DND-41 (cell line): Measurements from ENCODE around the gene NRG2.

ENCODE experiments used
- ATAC-seq: fragments of 200-7000 bp; cut with Tn5 transposase; 3 replicates; pipeline ENCODE4 v1.9.1; 2021; ENCODE audit warnings: low read depth; ENCODE audit not compliant: insufficient read depth
- DNase-seq: peaks from one replicate; pipeline ENCODE4 v3.0.0-alpha.2; 2020
- H2AFZ ChIP-seq: 2 replicates; pipeline ENCODE4 v1.6.0; 2012; ENCODE audit warnings: low read depth, low read length
- H3K27ac ChIP-seq: 2 replicates; pipeline ENCODE4 v1.5.1; 2012; ENCODE audit warnings: low read length, inconsistent platforms
- H3K27me3 ChIP-seq: fragments of 200-600 bp; sonication (generic); 2 replicates; pipeline ENCODE4 v1.6.0; 2012; ENCODE audit warnings: low read length, mild to moderate bottlenecking, inconsistent platforms; ENCODE audit not compliant: insufficient read depth, poor library complexity
- H3K36me3 ChIP-seq: 2 replicates; pipeline ENCODE4 v1.5.1; 2012; ENCODE audit warnings: low read length, inconsistent platforms; ENCODE audit not compliant: insufficient read depth
- H3K4me1 ChIP-seq: 2 replicates; pipeline ENCODE4 v1.5.1; 2012; ENCODE audit warnings: mild to moderate bottlenecking, low read length; ENCODE audit not compliant: insufficient read depth
- H3K4me2 ChIP-seq: 2 replicates; pipeline ENCODE4 v1.6.0; 2012; ENCODE audit warnings: mild to moderate bottlenecking, moderate library complexity, low read length, inconsistent platforms; ENCODE audit not compliant: insufficient read depth
- H3K4me3 ChIP-seq, 2 experiments: fragments of 200-600 bp in 1 of 2; shearing (Covaris generic) in 1 of 2; 2 replicates each; pipeline ENCODE4 v1.5.1; 2012 to 2016; ENCODE audit warnings: inconsistent platforms in 2 of 2, low read length in 2 of 2, mild to moderate bottlenecking in 2 of 2, low read depth in 1 of 2, moderate library complexity in 1 of 2
- H3K79me2 ChIP-seq: 2 replicates; pipeline ENCODE4 v1.6.0; 2012; ENCODE audit warnings: low read length, inconsistent platforms; ENCODE audit not compliant: insufficient read depth
- H3K9ac ChIP-seq: 2 replicates; pipeline ENCODE4 v1.6.0; 2012; ENCODE audit warnings: low read depth, mild to moderate bottlenecking, inconsistent platforms, low read length, moderate library complexity
- H3K9me3 ChIP-seq: 2 replicates; pipeline ENCODE4 v1.5.1; 2012; ENCODE audit warnings: low read length, moderate library complexity, mild to moderate bottlenecking, inconsistent platforms; ENCODE audit not compliant: insufficient read depth, severe bottlenecking
- H4K20me1 ChIP-seq: 2 replicates; pipeline ENCODE4 v1.6.0; 2012; ENCODE audit warnings: low read length; ENCODE audit not compliant: insufficient read depth
- EZH2 ChIP-seq: IDR thresholded peaks from 3 replicates; pipeline ENCODE4 v1.6.1; 2012; ENCODE audit warnings: borderline replicate concordance, low read depth, mild to moderate bottlenecking, moderate library complexity, low read length, inconsistent platforms; ENCODE audit not compliant: severe bottlenecking
- TF ChIP-seq, protein P1 (sequence below): IDR thresholded peaks from 2 replicates; pipeline ENCODE4 v1.5.1; 2012; ENCODE audit warnings: borderline replicate concordance, low read length, moderate library complexity, mild to moderate bottlenecking; ENCODE audit not compliant: poor library complexity, severe bottlenecking; ENCODE audit errors: extremely low read depth

NRG2 gene

DNA sequence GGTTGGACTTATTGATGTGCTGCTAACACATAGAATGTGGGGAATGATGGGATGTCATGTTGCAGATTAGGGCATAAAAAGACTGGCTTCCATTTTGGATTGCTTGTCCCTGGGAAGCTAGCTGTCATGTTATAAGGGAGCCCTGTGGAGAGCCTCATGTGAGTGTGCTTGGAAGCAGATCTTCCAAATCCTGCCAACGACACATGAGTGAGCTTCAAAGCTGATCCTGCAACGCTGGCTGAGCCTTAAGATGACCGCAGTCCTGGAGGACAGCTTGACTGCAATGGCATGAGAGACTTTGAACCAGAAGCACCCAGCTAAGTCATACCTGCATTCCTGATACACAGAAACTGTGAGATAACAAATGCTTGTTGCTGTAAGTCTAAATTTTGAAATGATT, 63.6 kb downstream of the NRG2 start:
- Histone ChIP-seq H3K9me3 (no peaks in the 10 kb centered on the region), H4K20me1 (no peaks in the 10 kb centered on the region), H3K4me3 (no peak overlapping the region), H3K9ac (no peak overlapping the region), H3K4me2 (no peak overlapping the region), H3K79me2 (no peaks in the 10 kb centered on the region), H3K27me3 (peaks cover 25% of the 10 kb centered on the region), H3K4me1 (no peaks in the 10 kb centered on the region), H3K27ac (no peak overlapping the region), H3K36me3 (no peaks in the 10 kb centered on the region), H2AFZ (no peak overlapping the region)
- no peak for ATAC-seq
- no peak for DNase-seq
- TF ChIP-seq, protein P1, sequence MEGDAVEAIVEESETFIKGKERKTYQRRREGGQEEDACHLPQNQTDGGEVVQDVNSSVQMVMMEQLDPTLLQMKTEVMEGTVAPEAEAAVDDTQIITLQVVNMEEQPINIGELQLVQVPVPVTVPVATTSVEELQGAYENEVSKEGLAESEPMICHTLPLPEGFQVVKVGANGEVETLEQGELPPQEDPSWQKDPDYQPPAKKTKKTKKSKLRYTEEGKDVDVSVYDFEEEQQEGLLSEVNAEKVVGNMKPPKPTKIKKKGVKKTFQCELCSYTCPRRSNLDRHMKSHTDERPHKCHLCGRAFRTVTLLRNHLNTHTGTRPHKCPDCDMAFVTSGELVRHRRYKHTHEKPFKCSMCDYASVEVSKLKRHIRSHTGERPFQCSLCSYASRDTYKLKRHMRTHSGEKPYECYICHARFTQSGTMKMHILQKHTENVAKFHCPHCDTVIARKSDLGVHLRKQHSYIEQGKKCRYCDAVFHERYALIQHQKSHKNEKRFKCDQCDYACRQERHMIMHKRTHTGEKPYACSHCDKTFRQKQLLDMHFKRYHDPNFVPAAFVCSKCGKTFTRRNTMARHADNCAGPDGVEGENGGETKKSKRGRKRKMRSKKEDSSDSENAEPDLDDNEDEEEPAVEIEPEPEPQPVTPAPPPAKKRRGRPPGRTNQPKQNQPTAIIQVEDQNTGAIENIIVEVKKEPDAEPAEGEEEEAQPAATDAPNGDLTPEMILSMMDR: no peak
- no peak for TF ChIP-seq EZH2

DNA sequence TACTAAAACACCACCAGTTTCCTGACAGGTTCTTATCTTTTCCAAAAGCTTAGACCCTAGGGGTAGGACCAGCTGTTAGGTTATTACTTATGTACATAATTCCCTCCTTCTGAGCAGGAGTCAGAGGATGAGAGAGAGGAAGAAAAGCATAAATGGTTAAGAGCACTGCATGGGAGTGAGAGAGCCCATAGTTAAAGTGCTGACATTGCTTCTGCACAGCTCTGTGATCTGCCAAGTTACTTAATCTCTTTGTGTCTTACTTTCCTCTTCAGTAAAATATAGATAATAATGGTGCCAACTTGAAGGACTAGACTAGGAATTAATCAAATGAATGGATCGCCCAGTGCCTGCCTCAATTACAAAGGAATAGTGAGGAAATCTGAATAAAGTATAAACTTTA, 66.4 kb downstream of the NRG2 start:
- H2AFZ ChIP-seq: no peak overlapping the region
- no peak for ATAC-seq
- H3K9me3 ChIP-seq: no peaks in the 10 kb centered on the region
- no peak overlapping the region for H3K4me3 ChIP-seq
- H3K9ac ChIP-seq: no peak overlapping the region
- no peak overlapping the region for H3K27ac ChIP-seq
- no peak for TF ChIP-seq EZH2
- TF ChIP-seq, protein P1: no peak
- DNase-seq: no peak
- no peaks in the 10 kb centered on the region for H3K36me3 ChIP-seq
- H3K79me2 ChIP-seq: no peaks in the 10 kb centered on the region
- H3K4me2 ChIP-seq: no peak overlapping the region
- no peaks in the 10 kb centered on the region for H4K20me1 ChIP-seq
- peaks cover 11% of the 10 kb centered on the region for H3K27me3 ChIP-seq
- H3K4me1 ChIP-seq: no peaks in the 10 kb centered on the region

DNA sequence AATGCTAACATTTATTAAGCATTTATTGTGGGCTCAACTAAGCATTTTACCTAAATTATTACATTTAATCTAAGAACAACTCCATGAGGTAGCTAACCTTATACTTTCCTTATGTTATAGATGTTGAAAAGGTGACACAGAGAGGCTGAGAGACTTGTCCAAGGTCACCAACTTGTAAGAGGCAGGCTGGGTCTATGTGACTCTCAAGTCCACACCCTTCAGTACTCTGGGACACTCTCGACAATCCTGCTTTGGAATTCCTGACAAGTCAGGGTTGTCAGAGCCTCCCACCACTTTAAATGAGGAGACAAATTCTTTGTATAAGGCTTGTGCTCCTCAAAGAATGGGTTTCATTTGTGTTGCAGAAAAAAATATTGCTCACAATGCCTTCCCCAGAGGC, 67.2 kb downstream of the NRG2 start:
- no peak overlapping the region for H3K4me3 ChIP-seq
- no peak overlapping the region for H3K27ac ChIP-seq
- ATAC-seq (no peak), DNase-seq (no peak)
- H4K20me1 ChIP-seq: no peaks in the 10 kb centered on the region
- no peak overlapping the region for H3K9ac ChIP-seq
- H3K79me2 ChIP-seq: no peaks in the 10 kb centered on the region
- no peaks in the 10 kb centered on the region for H3K9me3 ChIP-seq
- TF ChIP-seq, protein P1: no peak
- H3K27me3 ChIP-seq: peaks cover 9% of the 10 kb centered on the region
- H3K36me3 ChIP-seq: no peaks in the 10 kb centered on the region
- no peak overlapping the region for H2AFZ ChIP-seq
- H3K4me2 ChIP-seq: no peak overlapping the region
- no peaks in the 10 kb centered on the region for H3K4me1 ChIP-seq

DNA sequence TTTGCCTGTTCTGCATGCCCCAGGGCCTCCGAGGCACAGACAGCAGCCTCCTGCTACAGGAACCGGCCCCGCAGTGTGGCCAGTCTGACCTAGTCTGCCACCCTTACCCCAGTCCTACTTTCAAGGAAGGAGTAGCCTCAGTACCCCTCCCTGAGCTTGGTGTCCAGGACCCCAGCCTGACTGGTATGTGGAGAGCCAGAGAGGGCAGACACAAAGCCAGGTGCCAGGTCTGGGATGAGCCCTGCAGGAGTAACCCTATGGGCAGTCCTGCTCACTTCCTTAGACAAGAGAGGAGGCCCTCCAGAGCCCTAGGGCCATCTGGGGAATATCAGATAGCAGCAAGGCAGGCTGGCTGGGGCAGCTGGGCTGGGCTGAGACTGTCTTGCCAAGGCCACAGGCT, 67.8 kb downstream of the NRG2 start:
- H3K4me3 ChIP-seq: no peak overlapping the region
- no peaks in the 10 kb centered on the region for H3K36me3 ChIP-seq
- no peaks in the 10 kb centered on the region for H3K79me2 ChIP-seq
- H3K9ac ChIP-seq: no peak overlapping the region
- H2AFZ ChIP-seq: no peak overlapping the region
- TF ChIP-seq EZH2: no peak
- TF ChIP-seq, protein P1: no peak
- H3K27me3 ChIP-seq: peaks cover 12% of the 10 kb centered on the region
- no peak for DNase-seq
- H3K4me2 ChIP-seq: no peak overlapping the region
- no peaks in the 10 kb centered on the region for H3K4me1 ChIP-seq
- no peaks in the 10 kb centered on the region for H3K9me3 ChIP-seq
- ATAC-seq: no peak
- no peaks in the 10 kb centered on the region for H4K20me1 ChIP-seq
- H3K27ac ChIP-seq: no peak overlapping the region
